SU-DHL-6 (cell line): ENCODE data around the gene B3GALT5.

Experiments used
- CTCF ChIP-seq: fragments of 200-600 bp; sonication (generic); IDR thresholded peaks from one replicate; pipeline ENCODE4 v1.5.1; 2017; ENCODE audit warnings: antibody characterized with exemption, mild to moderate bottlenecking, low read length, moderate library complexity; ENCODE audit not compliant: insufficient read depth, poor library complexity, severe bottlenecking
- EZH2phosphoT487 ChIP-seq: fragments of 200-600 bp; sonication (generic), shearing (Covaris generic); conservative IDR thresholded peaks from 2 replicates; pipeline ENCODE4 v1.6.1; 2018; ENCODE audit warnings: mild to moderate bottlenecking, antibody characterized with exemption, low read length, moderate library complexity, mixed read lengths

- no peak for TF ChIP-seq CTCF
- TF ChIP-seq EZH2phosphoT487 = no peak
These were observed 73.3 kb downstream of the B3GALT5 start for GRCh38 chr21:39685991-39686390.
